WI38 (cell line): ENCODE measurements around the gene MCTP2.

ENCODE experiments used
- H3K4me3 ChIP-seq: 2 replicates; pipeline ENCODE4 v1.5.1; 2011; ENCODE audit warnings: low read depth, mild to moderate bottlenecking, control low read depth, low read length
- TF ChIP-seq, protein P1 (sequence below): IDR thresholded peaks from 2 replicates; pipeline ENCODE4 v1.5.1; 2012; ENCODE audit warnings: low read depth, mild to moderate bottlenecking, control low read depth, low read length

Gene MCTP2

DNA sequence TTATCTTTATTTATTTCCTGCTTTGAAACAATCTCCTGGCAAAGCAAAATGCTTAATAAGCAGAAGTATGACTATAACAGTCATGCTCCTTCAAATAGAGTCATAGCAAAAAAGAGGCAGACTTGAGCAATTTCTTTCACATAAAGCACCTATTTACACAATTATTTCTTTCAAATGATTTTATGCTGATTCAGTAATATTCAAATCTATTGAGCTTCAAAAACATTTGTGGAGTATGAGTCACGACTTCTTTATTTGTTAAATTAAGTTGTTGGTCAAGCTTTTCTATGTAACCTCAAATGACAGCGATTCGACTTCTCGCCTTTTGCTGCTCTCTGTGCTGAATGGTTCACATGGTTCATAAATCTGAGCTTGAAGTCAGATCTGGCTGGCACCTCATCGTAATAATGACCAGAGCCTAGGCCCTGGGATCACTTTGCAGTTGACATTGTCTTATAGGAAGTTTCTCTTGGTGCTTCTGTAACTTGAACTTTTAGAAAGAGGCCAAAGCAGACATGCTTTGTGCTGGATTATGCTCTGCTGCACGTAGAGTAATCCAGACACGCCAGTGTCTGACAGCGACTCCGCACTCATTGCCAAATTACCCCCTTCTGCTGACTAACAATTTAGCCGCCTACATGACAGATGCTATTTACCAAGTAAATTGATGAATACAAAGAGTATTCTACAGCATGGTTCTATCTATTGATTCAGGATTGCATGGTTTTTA, 139.0 kb downstream of the MCTP2 start:
- TF ChIP-seq, protein P1, sequence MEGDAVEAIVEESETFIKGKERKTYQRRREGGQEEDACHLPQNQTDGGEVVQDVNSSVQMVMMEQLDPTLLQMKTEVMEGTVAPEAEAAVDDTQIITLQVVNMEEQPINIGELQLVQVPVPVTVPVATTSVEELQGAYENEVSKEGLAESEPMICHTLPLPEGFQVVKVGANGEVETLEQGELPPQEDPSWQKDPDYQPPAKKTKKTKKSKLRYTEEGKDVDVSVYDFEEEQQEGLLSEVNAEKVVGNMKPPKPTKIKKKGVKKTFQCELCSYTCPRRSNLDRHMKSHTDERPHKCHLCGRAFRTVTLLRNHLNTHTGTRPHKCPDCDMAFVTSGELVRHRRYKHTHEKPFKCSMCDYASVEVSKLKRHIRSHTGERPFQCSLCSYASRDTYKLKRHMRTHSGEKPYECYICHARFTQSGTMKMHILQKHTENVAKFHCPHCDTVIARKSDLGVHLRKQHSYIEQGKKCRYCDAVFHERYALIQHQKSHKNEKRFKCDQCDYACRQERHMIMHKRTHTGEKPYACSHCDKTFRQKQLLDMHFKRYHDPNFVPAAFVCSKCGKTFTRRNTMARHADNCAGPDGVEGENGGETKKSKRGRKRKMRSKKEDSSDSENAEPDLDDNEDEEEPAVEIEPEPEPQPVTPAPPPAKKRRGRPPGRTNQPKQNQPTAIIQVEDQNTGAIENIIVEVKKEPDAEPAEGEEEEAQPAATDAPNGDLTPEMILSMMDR = no peak
- no peak overlapping the region for H3K4me3 ChIP-seq

DNA sequence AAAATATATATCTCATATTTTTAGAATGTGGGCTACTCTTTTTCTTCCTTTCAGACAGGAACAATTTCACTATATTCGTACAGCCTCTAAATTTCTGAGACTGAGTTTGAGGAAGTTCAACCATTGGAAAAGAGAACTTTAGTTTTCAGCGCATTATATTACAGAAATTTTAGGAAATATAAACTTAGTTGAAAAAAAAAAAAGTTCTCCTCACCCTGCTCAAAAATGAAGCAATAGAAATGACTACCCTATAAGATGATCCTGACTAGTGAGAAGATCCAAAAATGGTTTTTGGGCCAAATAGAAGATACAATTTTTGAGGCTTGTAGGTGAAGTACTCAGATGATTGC, 139.6 kb downstream of the MCTP2 start:
- no peak overlapping the region for H3K4me3 ChIP-seq
- TF ChIP-seq, protein P1 = no peak

DNA sequence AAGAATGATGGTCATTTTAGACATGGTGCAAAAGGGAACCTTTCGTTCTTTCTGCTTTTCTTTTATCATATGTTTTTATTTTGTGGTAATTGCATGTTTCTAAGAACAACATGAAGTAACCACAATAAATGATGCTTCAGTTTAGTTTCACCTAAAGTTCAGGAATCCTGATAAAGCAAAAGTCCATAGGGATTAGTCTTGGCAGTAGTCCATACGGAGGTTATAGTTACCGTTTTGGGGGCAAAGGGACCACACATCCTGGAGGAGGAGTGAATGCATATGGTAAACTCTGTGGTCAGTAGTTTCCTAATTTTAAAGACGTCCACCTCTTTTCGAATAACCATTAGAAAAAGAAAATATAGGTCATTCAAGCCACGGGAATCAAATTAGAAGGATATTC, 141.5 kb downstream of the MCTP2 start:
- TF ChIP-seq, protein P1 = no peak
- H3K4me3 ChIP-seq = no peak overlapping the region

DNA sequence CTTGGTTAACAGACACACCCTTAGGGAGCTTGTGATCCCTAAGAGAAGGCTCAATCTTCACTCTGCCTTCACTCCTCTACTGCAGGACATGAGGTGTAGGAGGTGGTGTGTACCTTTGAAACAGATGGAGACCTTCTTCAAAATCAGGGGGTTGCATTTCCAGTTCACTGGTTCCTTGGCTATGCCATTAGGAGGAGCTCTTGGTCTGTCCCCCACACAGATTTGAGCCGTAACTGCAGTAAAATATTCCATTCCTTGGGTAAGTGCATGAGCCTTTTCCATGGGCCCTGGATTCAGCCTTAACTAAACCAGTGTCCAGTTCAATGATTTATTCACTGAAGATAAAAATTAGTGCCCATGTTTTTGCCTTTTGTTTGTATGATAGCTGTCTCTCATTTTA, 144.6 kb downstream of the MCTP2 start:
- TF ChIP-seq, protein P1 = no peak
- H3K4me3 ChIP-seq = no peak overlapping the region

DNA sequence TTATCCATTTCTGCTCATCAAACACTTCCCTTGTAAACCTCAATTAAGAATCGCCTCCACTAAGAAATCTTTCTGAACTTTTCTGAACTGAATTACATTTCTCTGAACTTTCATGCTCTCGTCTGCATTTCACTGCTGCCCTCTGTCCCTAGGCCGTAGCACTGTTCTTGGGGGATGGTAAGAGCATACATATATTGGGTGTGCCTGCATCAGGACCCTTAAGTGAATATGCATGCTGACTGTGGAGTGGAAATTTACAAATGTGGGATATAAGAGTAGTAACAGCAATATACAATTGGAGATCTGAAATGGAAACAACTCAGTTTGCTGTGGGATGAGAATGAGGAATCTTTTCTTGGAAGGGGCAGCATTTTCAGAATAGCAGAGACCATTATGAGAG, 148.6 kb downstream of the MCTP2 start:
- TF ChIP-seq, protein P1 = no peak
- no peak overlapping the region for H3K4me3 ChIP-seq

DNA sequence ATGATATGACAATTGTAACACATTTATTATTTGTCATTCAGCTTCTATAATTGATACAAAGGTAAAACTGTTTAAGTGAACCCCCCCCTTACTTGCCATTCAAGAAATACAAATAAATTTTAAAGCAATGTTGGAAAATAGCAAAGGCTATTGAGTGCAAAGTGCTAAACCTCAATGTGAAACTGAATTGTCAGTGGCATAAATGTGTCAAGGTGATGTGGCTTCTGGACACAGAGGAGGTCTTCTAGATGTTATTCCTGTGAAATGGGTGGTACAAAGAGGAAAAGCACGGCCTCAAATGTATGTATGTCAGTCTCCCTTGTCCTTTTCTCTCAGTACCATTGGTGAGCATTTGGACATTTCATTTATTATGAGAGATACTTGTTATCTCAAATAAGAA, 149.4 kb downstream of the MCTP2 start:
- H3K4me3 ChIP-seq = no peak overlapping the region
- TF ChIP-seq, protein P1 = no peak

DNA sequence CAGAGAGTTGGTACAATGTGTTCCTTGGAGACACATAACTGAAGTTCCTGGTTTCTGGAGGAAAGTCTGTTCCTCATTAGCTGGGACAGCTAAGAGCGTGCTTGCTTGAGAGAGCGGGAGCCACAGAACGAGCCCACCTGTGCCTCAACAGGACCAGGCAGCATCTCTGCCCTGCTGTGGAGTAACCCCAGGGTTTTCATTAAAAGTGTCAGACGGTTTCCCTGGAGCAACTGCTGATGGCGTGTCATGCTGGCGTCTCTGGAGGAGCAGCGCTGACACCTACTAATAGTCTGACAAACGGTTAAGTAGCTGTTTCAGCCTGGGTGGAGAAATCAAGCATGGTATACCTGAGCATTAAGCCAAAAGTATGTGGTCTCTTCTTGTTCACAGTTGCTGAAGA, 150.0 kb downstream of the MCTP2 start:
- no peak overlapping the region for H3K4me3 ChIP-seq
- TF ChIP-seq, protein P1 = no peak
